A549 (cell line): Measurements from ENCODE around the gene MRFAP1.
"Not testable (repeated sequence)": the region's sequence is repeated elsewhere in the genome, so short reads cannot be mapped to it uniquely, and the experiment has no call there.

Source experiments
- CHD2 ChIP-seq: fragments of 150-350 bp; IDR thresholded peaks from 2 replicates; pipeline ENCODE4 v1.6.1; 2014; ENCODE audit warnings: low read length; ENCODE audit not compliant: partially characterized antibody
- EP300 ChIP-seq, 2 experiments: fragments of >200 bp; sonication (Bioruptor Twin); formaldehyde crosslinking; IDR thresholded peaks; 2 replicates in 1 of 2; 3 replicates in 1 of 2; pipeline ENCODE4 v1.6.1; 2016 to 2017
- MAX ChIP-seq: IDR thresholded peaks from 2 replicates; pipeline ENCODE4 v1.6.1; 2012
- POLR2A ChIP-seq: IDR thresholded peaks from 2 replicates; pipeline ENCODE4 v1.6.1; 2012; ENCODE audit warnings: mild to moderate bottlenecking, low read length

GRCh38 chr4:6673191-6673659 lies 32.7 kb downstream of the MRFAP1 start:
- TF ChIP-seq EP300 (IDR thresholded peaks at IDR 0.05); POLR2A; CHD2; MAX: not testable (repeated sequence)
